ENCODE measurements around the gene DNAJB9.

The DNAJB9 gene

DNA sequence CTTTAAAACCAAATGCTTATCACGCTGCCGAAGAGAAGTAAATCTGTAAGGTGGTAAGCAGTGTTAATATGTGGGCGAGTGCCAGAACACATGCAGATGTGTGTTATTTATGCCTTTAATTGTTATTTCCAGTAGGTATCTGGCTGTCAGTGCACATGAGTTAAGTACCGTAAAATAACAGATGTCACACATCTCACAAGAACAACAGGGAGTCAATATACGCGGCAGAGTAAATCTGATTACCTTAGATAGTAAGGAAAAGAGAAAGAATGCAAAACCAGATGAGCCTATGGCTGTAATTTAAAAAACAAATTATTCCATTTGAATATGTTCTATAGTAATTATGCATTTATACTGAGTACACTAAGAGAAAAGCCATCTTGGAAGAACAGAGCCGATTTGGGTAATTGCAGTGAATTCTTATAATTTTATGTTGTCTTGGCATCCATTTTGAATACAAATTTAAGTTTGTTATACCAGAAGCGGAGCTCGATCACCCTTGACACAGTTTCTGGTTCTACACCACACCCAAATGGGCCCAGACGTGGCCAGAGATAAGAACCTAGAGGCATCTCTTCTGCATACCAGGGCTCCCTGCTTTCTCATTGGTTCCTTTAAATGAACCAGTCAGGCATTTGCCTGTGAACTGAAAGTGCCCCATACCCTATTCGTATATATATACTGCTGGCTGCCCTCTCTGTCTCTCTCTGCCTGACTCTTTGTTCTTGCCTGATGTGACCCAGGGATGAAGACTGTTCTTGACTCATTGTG lies 34.8 kb downstream of the DNAJB9 start:
- DNase-seq (ENCODE audit: low read depth in 2 of 2, low spot score in 1 of 2) = no peak

DNA sequence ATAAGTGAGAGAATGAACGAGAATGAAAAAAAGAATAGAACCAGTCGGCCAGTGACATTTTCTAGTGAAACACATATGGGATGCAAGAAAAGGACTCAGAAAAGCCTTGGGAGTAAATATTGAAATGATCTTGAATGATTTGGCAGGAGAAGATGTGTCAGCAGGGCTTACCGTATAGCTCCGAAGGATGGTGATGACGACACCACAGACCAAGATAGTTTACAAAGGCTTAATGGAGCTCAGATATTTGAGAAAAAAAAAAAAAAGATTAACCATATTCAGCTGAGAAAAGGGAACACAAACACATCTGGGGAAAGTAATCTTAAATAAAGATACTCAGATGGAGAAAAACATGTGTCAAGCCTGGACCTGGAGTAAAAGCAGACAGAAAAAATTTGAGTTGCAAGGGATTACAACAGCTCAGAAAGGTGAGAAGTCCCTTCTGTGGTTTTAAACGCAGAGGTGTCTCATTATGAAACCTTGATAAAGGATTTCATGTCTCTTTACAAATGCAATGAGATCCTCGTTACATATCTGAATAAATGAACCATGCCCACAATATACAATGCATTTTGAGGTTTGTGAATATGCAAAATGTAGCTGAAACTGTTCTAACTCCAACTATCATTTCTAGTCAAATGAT lies 36.0 kb downstream of the DNAJB9 start:
- DNase-seq (ENCODE audit: low read depth in 2 of 2, low spot score in 1 of 2) = no peak

DNA sequence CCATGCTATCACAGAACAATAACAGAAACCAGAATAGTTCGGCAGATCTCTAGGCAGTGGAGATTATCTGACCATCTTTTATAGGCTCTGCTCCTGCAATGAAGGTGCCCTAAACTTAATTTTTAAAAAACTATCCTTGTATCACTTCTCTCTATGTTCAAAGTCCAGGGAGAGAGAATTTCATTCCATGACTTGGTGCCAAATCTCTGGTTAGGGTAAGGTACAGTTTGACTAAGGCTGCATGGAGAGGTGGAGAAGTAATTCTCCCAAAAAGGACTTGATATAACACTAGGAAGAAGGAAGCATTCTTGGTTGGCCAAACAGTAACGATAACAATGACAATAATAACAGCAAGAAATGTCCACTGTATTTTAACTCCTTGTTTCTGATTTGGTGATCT lies 40.0 kb downstream of the DNAJB9 start:
- no peak for DNase-seq (ENCODE audit: low read depth in 2 of 2, low spot score in 1 of 2)

DNA sequence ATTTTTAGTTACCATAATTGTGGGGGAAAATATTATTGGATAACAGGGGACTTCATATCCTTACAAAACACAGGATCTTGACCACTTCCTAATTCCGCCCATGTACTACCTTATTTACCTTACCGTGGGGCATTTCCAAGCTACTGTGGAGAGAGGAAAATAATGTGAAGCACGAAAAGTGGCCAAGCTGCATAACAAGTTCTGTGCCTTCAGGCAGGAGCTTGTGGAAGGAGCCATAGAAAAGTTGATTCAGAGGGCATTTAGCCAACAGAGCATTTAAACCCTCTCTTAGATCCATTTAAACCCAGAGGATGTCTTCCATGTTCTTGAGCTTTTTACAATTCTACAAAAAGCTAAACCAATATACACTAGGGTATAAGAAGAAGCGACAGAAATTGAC lies 41.6 kb downstream of the DNAJB9 start:
- DNase-seq (ENCODE audit: low read depth in 2 of 2, low spot score in 1 of 2) = no peak

DNA sequence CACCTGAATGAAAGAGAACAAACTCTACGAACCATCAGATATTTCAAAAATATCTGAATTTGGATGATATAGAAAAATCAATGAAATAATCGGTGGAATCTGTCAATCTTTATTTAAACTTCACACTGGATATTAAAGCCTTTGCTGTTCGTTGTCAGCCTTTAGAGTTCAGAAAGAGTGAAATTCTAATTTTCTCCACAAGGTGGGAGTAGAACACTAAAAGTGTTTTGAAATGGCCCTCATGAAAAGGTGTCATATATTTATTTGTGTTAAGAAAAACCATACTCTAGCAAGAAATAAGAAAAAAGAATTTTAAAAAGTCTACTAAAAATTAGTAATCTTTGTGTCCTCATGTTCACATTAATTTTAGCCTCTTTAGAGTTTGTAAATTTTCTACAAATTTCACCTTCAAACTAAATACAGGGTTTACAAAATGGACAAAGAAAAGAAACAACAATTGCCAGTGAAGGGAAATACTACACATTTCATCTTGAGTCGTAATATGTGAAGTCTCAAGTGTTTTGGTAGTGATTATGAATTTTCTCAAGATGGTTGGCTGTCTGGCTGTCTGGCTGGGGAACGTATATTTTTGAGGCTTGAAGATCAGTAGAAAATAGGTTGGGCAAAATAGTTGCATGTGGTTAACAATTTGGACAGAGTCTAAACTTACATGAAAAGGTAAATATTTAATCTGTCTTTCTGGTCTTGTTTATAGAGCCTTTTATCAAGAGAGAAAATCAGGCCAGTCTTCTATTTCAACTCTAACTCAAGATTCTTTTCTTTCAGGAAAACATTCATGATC lies 43.7 kb downstream of the DNAJB9 start:
- no peak for DNase-seq (ENCODE audit: low read depth in 2 of 2, low spot score in 1 of 2)

DNA sequence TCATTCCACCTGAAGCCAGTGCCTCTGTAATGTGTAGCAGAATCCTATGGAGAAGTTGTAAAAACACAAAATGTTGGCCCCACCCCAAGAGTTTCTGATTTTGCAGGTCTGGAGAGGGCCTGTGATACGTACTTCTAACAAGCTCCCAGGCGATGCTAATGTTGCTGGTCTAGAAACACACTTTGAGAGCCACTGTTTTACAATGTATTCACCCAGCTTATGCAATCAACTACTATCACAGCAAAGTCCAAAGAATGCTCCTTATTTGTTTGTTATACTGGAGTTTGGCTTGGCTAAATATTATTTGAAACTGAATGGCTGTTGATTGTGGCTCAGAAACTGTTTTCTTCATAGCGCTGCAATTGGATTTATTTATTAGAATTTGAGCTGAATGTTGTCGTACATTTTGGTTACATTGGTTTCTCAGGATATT lies 44.3 kb downstream of the DNAJB9 start:
- DNase-seq (ENCODE audit: low read depth in 2 of 2, low spot score in 1 of 2) = no peak

DNA sequence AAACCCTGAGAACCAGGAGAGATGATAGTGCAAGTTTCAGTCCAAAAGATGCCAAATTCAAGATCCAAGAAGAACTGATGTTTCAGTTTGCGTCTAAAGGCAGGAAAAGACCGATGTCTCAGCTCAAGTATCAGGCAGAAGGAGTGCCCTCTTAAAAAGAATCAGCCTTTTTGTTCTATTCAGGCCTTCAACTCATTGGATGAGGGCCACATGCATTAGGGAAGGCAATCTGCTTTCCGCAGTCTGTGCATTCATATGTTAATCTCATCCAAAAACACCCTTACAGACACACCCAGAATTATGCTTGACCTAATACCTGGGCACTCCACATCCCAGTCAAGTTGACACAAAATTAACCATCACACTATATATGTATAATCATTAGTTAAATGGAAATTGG lies 45.2 kb downstream of the DNAJB9 start:
- DNase-seq (ENCODE audit: low read depth in 2 of 2, low spot score in 1 of 2) = no peak

DNA sequence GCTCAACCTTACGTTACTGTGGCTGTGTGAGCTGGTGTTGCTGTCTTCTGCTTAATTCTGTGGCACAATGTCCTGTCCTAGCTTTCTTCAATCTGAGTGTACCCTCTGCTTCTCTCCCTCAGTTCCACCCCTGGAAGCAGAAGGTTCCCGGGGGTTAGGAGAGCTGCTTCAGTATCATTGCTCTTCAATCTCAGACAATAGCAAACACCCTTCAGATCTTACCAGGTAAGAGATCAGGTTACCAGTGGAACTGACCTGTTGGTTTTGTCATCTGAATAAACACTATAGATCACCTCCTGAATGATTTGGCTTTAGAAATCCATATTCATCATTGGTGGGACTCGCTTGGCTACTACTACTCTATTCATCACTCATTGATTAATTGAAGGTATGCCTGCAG lies 48.4 kb downstream of the DNAJB9 start:
- DNase-seq (ENCODE audit: low read depth in 2 of 2, low spot score in 1 of 2) = no peak

DNA sequence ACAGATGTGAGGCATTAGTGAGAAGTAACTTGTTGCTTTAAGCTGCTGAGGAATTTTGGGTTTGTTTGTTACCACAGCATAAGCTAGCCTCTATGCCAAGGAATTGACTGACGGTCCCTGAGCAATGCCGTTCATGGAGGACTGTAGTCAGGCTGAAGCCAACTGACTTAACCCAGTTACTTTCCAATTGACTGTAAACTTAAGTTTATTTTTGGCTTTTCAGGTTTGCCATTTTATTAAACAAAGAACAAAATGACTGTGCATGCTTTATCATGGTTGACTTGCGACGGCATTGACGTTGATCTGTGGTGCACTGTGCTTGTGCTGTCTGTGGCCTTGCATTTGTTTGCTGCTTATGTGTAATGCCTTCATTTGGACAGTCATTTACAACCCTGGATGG lies 53.5 kb downstream of the DNAJB9 start:
- no peak for DNase-seq (ENCODE audit: low read depth in 2 of 2, low spot score in 1 of 2)
